H1 (cell line): ENCODE measurements around the gene FRRS1. TPM values are rescaled to one million over a fixed set of nuclear protein-coding genes. Genes with fewer than 3 reads are reported as not detected.

Source experiments
- JUND ChIP-seq: IDR thresholded peaks from 2 replicates; pipeline ENCODE4 v1.6.1; 2011; ENCODE audit warnings: mild to moderate bottlenecking, improper control_type of control experiment, low read length
- SP2 ChIP-seq: IDR thresholded peaks from 2 replicates; pipeline ENCODE4 v1.6.1; 2012; ENCODE audit warnings: mild to moderate bottlenecking, low read length, inconsistent platforms
- TBP ChIP-seq: IDR thresholded peaks from 2 replicates; pipeline ENCODE4 v1.6.1; 2011; ENCODE audit warnings: low read depth, low read length, improper control_type of control experiment
- polyA plus RNA-seq, 7 experiments: library from polyadenylated mRNA; depleted of rRNA in 3 of 7; stranded (reverse) in 5 of 7; unstranded in 2 of 7; fragments of >200 nt in 5 of 7; fragments of 200-250 nt in 2 of 7; gene quantifications; 1 replicate in 5 of 7; 2 replicates in 1 of 7; 4 replicates in 1 of 7; pipeline versions ENCODE4 v1.2.1 to v1.2.3, GENCODE V29; 2011 to 2013; ENCODE audit warnings: missing spikeins in 2 of 7, mixed read lengths in 2 of 7
- total RNA-seq: library from RNA; stranded (reverse); fragmentation: NEBNext Ultra II Directional; extraction: Animal tissue kit (Norgen Biotek cat#: 25700); gene quantifications from 2 replicates; pipeline ENCODE4 v1.2.1, GENCODE V29; 2021

FRRS1 gene
- total and polyA plus RNA-seq, 2 of the 8 experiments (the other 6 are each of a cell fraction or from before 2014, with no cell fraction given): 3.5 to 6.5 TPM

DNA sequence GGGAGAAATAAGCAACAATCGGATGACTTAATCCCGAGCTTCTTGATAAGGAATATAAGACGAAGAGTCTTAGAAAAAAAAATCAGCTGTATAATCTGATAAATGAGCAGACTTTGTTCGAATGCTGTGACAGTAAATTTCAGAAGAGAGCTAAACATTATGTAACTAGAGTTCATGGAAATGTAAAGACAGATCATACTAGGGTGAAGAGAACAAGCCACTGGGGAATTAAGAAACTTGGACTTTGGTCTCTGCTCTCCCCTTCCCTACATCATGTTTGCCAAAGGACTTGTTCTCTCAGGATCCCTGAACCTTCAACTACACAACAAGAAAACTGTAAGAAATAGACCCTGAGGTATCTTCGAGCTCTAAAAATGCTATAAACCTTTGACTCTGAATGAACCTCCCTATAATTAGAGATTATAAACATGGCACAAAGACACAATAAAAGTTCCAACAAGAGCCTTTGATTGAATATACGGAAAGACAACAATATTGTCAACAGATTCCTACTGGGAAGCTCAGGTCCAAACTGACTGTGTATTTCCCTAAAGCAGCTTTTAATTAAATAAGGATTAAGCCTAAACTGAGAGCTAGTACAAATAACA is 27.5 kb downstream of the FRRS1 start (continued):
- TF ChIP-seq TBP (no peak), JUND (no peak), SP2 (no peak)
